ENCODE results near the gene INPP4B. TPM values are rescaled to one million over a fixed set of nuclear protein-coding genes. Genes with fewer than 3 reads are reported as not detected.

INPP4B gene
- total RNA-seq, 1 experiment from 2014 or later: 41.0 TPM

DNA sequence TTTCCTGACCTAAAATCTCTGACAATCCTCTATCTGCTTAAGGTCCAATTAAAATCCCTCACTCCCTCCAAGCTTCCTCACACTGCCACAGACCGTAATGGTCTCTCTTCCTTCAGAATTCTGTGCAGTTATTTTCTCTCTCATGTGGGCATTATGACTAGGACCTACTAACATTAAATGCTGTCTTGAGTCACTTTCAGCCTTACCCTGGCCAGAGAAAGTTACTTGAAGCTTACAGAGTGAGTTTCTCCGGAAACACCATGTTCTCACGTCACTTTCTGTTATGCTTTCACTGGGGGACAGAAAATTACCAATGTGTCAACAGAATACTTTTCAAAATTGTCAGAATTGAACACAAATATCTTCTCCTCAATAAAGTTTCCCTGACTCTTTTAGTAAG is 271.8 kb downstream of the INPP4B start:
- Histone ChIP-seq H3F3A (ENCODE audit: low read length, unreplicated experiment) (no peaks in the 10 kb centered on the region), H3K9me3 (ENCODE audit: low read length) (no peaks in the 10 kb centered on the region), H2AFZ (ENCODE audit: low read length) (no peak overlapping the region), H3K27me3 (ENCODE audit: low read length) (no peaks in the 10 kb centered on the region), H3K36me3 (ENCODE audit: low read depth, low read length) (no peaks in the 10 kb centered on the region), H3K4me1 (ENCODE audit: insufficient read depth, low read length) (no peaks in the 10 kb centered on the region), H3K9me2 (replicated peaks; ENCODE audit: low read length) (no peaks in the 10 kb centered on the region), H3K9ac (ENCODE audit: low read length) (no peak overlapping the region), H3K27ac (ENCODE audit: low read length) (no peak overlapping the region), H3K4me3 (ENCODE audit: low read length) (no peak overlapping the region), H4K20me1 (ENCODE audit: low read length) (no peaks in the 10 kb centered on the region), H3K79me2 (ENCODE audit: low read length) (no peaks in the 10 kb centered on the region), H3K4me2 (ENCODE audit: low read length) (no peak overlapping the region)
- POLR2A ChIA-PET (ENCODE audit: unreplicated experiment): no interaction called here
- no TSS peak for BruUV-seq (replicated peaks)
- no peak for TF ChIP-seq EZH2phosphoT487 (IDR thresholded peaks at IDR 0.05; ENCODE audit: borderline replicate concordance, low read length)
- TF ChIP-seq CTCF (conservative IDR thresholded peaks at IDR 0.05; ENCODE audit: low read depth, low read length): no peak
- no peak for TF ChIP-seq EZH2 (IDR thresholded peaks at IDR 0.05; ENCODE audit: low read length, unreplicated experiment)
- intact Hi-C loops (cut with micrococcal nuclease): no loop called here
- CTCF ChIA-PET: no interaction called here
- ATAC-seq: no peak
- DNase-seq: no peak

GRCh38 chr4:142572071-142572470 is 274.0 kb downstream of the INPP4B start:
- H2AFZ ChIP-seq (ENCODE audit: low read length): no peak overlapping the region
- H3K27ac ChIP-seq (ENCODE audit: low read length): no peak overlapping the region
- no peaks in the 10 kb centered on the region for H3F3A ChIP-seq (ENCODE audit: low read length, unreplicated experiment)
- ATAC-seq (no peak), DNase-seq (no peak)
- H4K20me1 ChIP-seq (ENCODE audit: low read length): no peaks in the 10 kb centered on the region
- H3K9ac ChIP-seq (ENCODE audit: low read length): no peak overlapping the region
- H3K27me3 ChIP-seq (ENCODE audit: low read length): no peaks in the 10 kb centered on the region
- ChIA-PET CTCF (no interaction called here), POLR2A (ENCODE audit: unreplicated experiment) (no interaction called here)
- no peaks in the 10 kb centered on the region for H3K9me2 ChIP-seq (replicated peaks; ENCODE audit: low read length)
- H3K4me1 ChIP-seq (ENCODE audit: insufficient read depth, low read length): peaks cover 6% of the 10 kb centered on the region; the same call in 1 of the 2 replicates
- intact Hi-C loops (cut with micrococcal nuclease): no loop called here
- no peak for TF ChIP-seq EZH2 (IDR thresholded peaks at IDR 0.05; ENCODE audit: low read length, unreplicated experiment)
- no peak for TF ChIP-seq EZH2phosphoT487 (IDR thresholded peaks at IDR 0.05; ENCODE audit: borderline replicate concordance, low read length)
- TF ChIP-seq CTCF (conservative IDR thresholded peaks at IDR 0.05; ENCODE audit: low read depth, low read length): no peak
- H3K4me2 ChIP-seq (ENCODE audit: low read length): no peak overlapping the region
- H3K79me2 ChIP-seq (ENCODE audit: low read length): no peaks in the 10 kb centered on the region
- BruUV-seq (replicated peaks): no TSS peak
- no peak overlapping the region for H3K4me3 ChIP-seq (ENCODE audit: low read length)
- H3K9me3 ChIP-seq (ENCODE audit: low read length): no peaks in the 10 kb centered on the region
- no peaks in the 10 kb centered on the region for H3K36me3 ChIP-seq (ENCODE audit: low read depth, low read length)

- CTCF ChIA-PET: no interaction called here
- H3K27ac ChIP-seq (ENCODE audit: low read length): no peak overlapping the region
- intact Hi-C loops (cut with micrococcal nuclease): no loop called here
- H3K4me1 ChIP-seq (ENCODE audit: insufficient read depth, low read length): peaks cover 6% of the 10 kb centered on the region; the same call in 1 of the 2 replicates
- POLR2A ChIA-PET (ENCODE audit: unreplicated experiment): no interaction called here
- no peak overlapping the region for H3K4me2 ChIP-seq (ENCODE audit: low read length)
- 0 out of 2 replicates have a peak overlapping the region, but pooled peaks have one; percentile 3 for H2AFZ ChIP-seq (ENCODE audit: low read length)
- no peak for ATAC-seq
- H3K79me2 ChIP-seq (ENCODE audit: low read length): no peaks in the 10 kb centered on the region
- H3K4me3 ChIP-seq (ENCODE audit: low read length): no peak overlapping the region
- TF ChIP-seq EZH2 (IDR thresholded peaks at IDR 0.05; ENCODE audit: low read length, unreplicated experiment) (no peak), EZH2phosphoT487 (IDR thresholded peaks at IDR 0.05; ENCODE audit: borderline replicate concordance, low read length) (no peak), CTCF (conservative IDR thresholded peaks at IDR 0.05; ENCODE audit: low read depth, low read length) (no peak)
- H3K27me3 ChIP-seq (ENCODE audit: low read length): no peaks in the 10 kb centered on the region
- H4K20me1 ChIP-seq (ENCODE audit: low read length): no peaks in the 10 kb centered on the region
- DNase-seq: peak; percentile 13
- no peaks in the 10 kb centered on the region for H3K36me3 ChIP-seq (ENCODE audit: low read depth, low read length)
- no peaks in the 10 kb centered on the region for H3K9me3 ChIP-seq (ENCODE audit: low read length)
- no TSS peak for BruUV-seq (replicated peaks)
- H3K9me2 ChIP-seq (replicated peaks; ENCODE audit: low read length): no peaks in the 10 kb centered on the region
- no peak overlapping the region for H3K9ac ChIP-seq (ENCODE audit: low read length)
- H3F3A ChIP-seq (ENCODE audit: low read length, unreplicated experiment): no peaks in the 10 kb centered on the region
Measured at GRCh38 chr4:142567620-142568451, 278.3 kb downstream of the INPP4B start.

Data from PC-3 (cell line).